Esophagus muscularis mucosa (tissue), 4 donors: ENCODE results near the gene CTU2. TPM values are rescaled to one million over a fixed set of nuclear protein-coding genes. Genes with fewer than 3 reads are reported as not detected.

Source experiments
- DNase-seq: peaks from one replicate; pipeline ENCODE4 v3.0.0-alpha.2; 2017; ENCODE audit errors: extremely low spot score
- H3K27ac ChIP-seq, 4 donors: fragments of 200-600 bp; sonication (generic); replicated peaks in 1 of 4; 1 replicate in 3 of 4; 2 replicates in 1 of 4; pipeline ENCODE4 v1.5.1; 2016 to 2019; ENCODE audit warnings: mild to moderate bottlenecking in 1 of 4
- H3K27me3 ChIP-seq, 4 donors: fragments of 200-600 bp; sonication (generic); one replicate each; pipeline versions ENCODE4 v1.5.1 to v1.6.0; 2016 to 2019
- H3K36me3 ChIP-seq, 4 donors: fragments of 200-600 bp; sonication (generic); one replicate each; pipeline ENCODE4 v1.5.1; 2016 to 2019
- H3K4me1 ChIP-seq, 4 donors: fragments of 200-600 bp; sonication (generic); one replicate each; pipeline ENCODE4 v1.5.1; 2016 to 2019
- H3K4me3 ChIP-seq, 4 donors: fragments of 200-600 bp; sonication (generic); 1 replicate in 2 of 4; 2 replicates in 2 of 4; pipeline ENCODE4 v1.5.1; 2016 to 2019; ENCODE audit warnings: mild to moderate bottlenecking in 4 of 4, moderate library complexity in 1 of 4
- H3K9me3 ChIP-seq, 4 donors: fragments of 200-600 bp; sonication (generic); 1 replicate in 3 of 4; 2 replicates in 1 of 4; pipeline ENCODE4 v1.5.1; 2016 to 2019
- EP300 ChIP-seq: sonication (generic); formaldehyde crosslinking; IDR thresholded peaks from one replicate; pipeline ENCODE4 v1.6.1; 2017; ENCODE audit warnings: antibody characterized with exemption
- POLR2A ChIP-seq: fragments of 450-650 bp; IDR thresholded peaks from one replicate; pipeline ENCODE4 v1.6.1; 2017; ENCODE audit warnings: antibody characterized with exemption, moderate library complexity, mild to moderate bottlenecking, low read depth
- POLR2AphosphoS5 ChIP-seq, 2 donors: sonication (generic); formaldehyde crosslinking; IDR thresholded peaks; one replicate each; pipeline ENCODE4 v1.6.1; 2017; ENCODE audit warnings: antibody characterized with exemption in 2 of 2
- WGBS: methylation state at CpG from one replicate; pipeline ENCODE4 v1.1.5; 2018; 5-methylcytosine and 5-hydroxymethylcytosine counted together
- intact Hi-C: fragments of 100-400 bp; cut with DNase I; formaldehyde crosslinking; loops from one replicate; pipeline ENCODE4 v1.15.1; 2023
- total RNA-seq, 4 donors: library from RNA; depleted of rRNA; stranded (reverse); fragments of >200 nt; gene quantifications; one replicate each; pipeline versions ENCODE4 v1.1.0 to v1.2.1, GENCODE V29; 2016
- TF ChIP-seq, protein P1 (sequence below), 3 experiments: fragments of 200-600 bp in 2 of 3; fragments of 450-650 bp in 1 of 3; sonication (generic) in 2 of 3; IDR thresholded peaks; one replicate each; pipeline ENCODE4 v1.5.1; 2017 to 2019; ENCODE audit warnings: antibody characterized with exemption in 3 of 3, mild to moderate bottlenecking in 2 of 3, moderate library complexity in 1 of 3

Gene CTU2
- total RNA-seq, 4 donors from 2014 or later = 8.9 to 14.7 (median 10.3) TPM

DNA sequence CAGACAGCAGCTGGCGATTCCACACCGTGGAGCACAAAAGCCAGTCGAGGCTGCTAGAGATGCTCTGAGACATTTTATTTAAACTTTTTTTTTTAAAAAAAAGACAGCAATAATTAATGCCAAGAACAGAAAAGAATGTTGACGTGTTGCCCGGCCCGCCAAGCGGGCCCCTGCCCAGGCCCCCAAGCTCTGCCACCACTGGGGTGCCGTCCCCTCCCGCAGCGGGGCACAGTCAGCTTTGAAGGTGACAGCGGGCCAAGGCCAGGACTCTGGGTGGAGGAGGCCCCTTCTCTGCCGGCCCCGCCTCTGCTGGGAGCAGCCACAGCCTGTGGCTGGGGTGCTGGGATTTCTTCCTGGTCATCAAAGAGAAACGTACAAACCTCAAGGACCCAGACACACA lies 9.9 kb upstream of the CTU2 start:
- intact Hi-C loops = no loop called here
- Histone ChIP-seq H3K9me3 (no peaks in the 10 kb centered on the region), H3K36me3 (peaks cover 19 to 64% (median 53%) of the 10 kb centered on the region in 4 donors), H3K4me1 (peaks cover 9 to 19% (median 17%) of the 10 kb centered on the region in 4 donors), H3K27ac (no peak overlapping the region), H3K4me3 (no peak overlapping the region), H3K27me3 (peaks cover 0 to 18% (median 0%) of the 10 kb centered on the region in 4 donors)
- WGBS = 86% methylated on average over 11 of the region's 14 CpGs
- TF ChIP-seq, protein P1, sequence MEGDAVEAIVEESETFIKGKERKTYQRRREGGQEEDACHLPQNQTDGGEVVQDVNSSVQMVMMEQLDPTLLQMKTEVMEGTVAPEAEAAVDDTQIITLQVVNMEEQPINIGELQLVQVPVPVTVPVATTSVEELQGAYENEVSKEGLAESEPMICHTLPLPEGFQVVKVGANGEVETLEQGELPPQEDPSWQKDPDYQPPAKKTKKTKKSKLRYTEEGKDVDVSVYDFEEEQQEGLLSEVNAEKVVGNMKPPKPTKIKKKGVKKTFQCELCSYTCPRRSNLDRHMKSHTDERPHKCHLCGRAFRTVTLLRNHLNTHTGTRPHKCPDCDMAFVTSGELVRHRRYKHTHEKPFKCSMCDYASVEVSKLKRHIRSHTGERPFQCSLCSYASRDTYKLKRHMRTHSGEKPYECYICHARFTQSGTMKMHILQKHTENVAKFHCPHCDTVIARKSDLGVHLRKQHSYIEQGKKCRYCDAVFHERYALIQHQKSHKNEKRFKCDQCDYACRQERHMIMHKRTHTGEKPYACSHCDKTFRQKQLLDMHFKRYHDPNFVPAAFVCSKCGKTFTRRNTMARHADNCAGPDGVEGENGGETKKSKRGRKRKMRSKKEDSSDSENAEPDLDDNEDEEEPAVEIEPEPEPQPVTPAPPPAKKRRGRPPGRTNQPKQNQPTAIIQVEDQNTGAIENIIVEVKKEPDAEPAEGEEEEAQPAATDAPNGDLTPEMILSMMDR (IDR thresholded peaks at IDR 0.05) = no peak
- TF ChIP-seq POLR2AphosphoS5 (IDR thresholded peaks at IDR 0.05) = no peak
- no peak for DNase-seq

- WGBS = 87% methylated on average over 18 of the region's 47 CpGs
- H3K27ac ChIP-seq = no peak overlapping the region
- peaks cover 0 to 10% (median 0%) of the 10 kb centered on the region in 4 donors for H3K27me3 ChIP-seq
- H3K4me1 ChIP-seq = peaks cover 17 to 26% (median 25%) of the 10 kb centered on the region in 4 donors
- peaks cover 19 to 67% (median 56%) of the 10 kb centered on the region in 4 donors for H3K36me3 ChIP-seq
- intact Hi-C loops = no loop called here
- no peak overlapping the region for H3K4me3 ChIP-seq
- H3K9me3 ChIP-seq = no peaks in the 10 kb centered on the region
- DNase-seq = no peak
- TF ChIP-seq POLR2A (no peak), POLR2AphosphoS5 (IDR thresholded peaks at IDR 0.05) (no peak), EP300 (no peak)
- TF ChIP-seq, protein P1 (IDR thresholded peaks at IDR 0.05) = no peak
These were observed 9.0 kb upstream of the CTU2 start for GRCh38 chr16:88697116-88697830.

- intact Hi-C loops = no loop called here
- Histone ChIP-seq H3K4me3 (no peak overlapping the region), H3K36me3 (peaks cover 19 to 74% (median 60%) of the 10 kb centered on the region in 4 donors), H3K4me1 (peaks cover 22 to 33% (median 32%) of the 10 kb centered on the region in 4 donors), H3K9me3 (no peaks in the 10 kb centered on the region), H3K27ac (no peak overlapping the region), H3K27me3 (peaks cover 0 to 4% (median 0%) of the 10 kb centered on the region in 4 donors)
- no peak for DNase-seq
- 86% methylated on average over 37 of the region's 37 CpGs for WGBS
- TF ChIP-seq, protein P1 (IDR thresholded peaks at IDR 0.05) = peak in 1 of 3 experiments; percentile 9
- TF ChIP-seq POLR2AphosphoS5 (IDR thresholded peaks at IDR 0.05) = no peak
These were observed 8.3 kb upstream of the CTU2 start for GRCh38 chr16:88697831-88698615.

DNA sequence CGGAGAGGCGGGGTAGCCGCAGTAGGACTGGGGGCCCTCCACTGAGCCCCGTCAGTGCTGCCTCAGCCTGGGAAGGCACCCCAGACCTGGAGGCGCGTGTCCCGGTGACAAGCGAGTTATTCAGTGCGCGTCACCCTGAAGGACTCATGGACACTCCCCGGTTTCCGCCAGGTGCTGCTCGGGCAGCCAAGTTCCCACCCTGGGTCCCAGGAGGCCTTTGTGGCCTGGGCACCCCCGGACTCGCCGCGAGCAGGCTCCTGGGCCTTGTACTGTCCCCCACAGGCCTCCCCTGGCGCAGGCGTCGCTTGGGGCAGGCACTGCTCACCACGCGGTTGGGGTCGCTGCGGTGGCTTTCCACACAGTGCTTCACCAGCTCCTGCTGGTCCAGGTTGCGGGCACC lies 7.7 kb upstream of the CTU2 start:
- H3K4me3 ChIP-seq = no peak overlapping the region
- H3K9me3 ChIP-seq = no peaks in the 10 kb centered on the region
- TF ChIP-seq POLR2AphosphoS5 (IDR thresholded peaks at IDR 0.05) (no peak), POLR2A (no peak), EP300 (no peak)
- TF ChIP-seq, protein P1 (IDR thresholded peaks at IDR 0.05) = no peak
- no peak overlapping the region for H3K27ac ChIP-seq
- no peak for DNase-seq
- H3K4me1 ChIP-seq = peaks cover 28 to 39% (median 38%) of the 10 kb centered on the region in 4 donors
- H3K36me3 ChIP-seq = peaks cover 19 to 76% (median 61%) of the 10 kb centered on the region in 4 donors
- no peaks in the 10 kb centered on the region for H3K27me3 ChIP-seq
- 96% methylated on average over 9 of the region's 25 CpGs for WGBS
- intact Hi-C loops = no loop called here
